C4-2B (cell line): ENCODE measurements around the gene NACC2.

Experiments
- H3K27ac ChIP-seq: fragments of 450-650 bp; 2 replicates; pipeline ENCODE4 v1.5.1; 2017
- ZFX ChIP-seq: fragments of 450-650 bp; IDR thresholded peaks from 2 replicates; pipeline ENCODE4 v1.6.1; 2017
- TF ChIP-seq, protein P1 (sequence below): fragments of 450-650 bp; conservative IDR thresholded peaks from 2 replicates; pipeline ENCODE4 v1.5.1; 2017; ENCODE audit warnings: mild to moderate bottlenecking

Gene NACC2

DNA sequence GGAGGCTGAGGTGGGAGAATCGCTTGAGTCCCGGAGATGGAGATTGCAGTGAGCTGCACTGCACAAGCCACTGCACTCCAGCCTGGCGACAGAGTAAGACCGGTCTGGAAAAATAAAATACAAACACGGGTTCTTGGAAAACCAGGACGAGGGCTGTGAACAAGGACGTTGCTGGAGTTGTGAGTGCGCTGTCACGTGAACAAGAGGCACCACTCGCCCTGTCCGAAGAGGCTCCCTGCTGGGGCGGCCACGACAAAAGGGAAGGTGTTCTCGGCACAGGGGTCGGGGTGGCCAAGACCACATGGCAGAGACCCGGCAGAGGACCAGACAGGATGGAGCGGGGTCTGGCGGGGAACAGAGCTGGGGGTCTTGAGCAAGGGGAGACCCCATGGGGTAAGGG, 103.3 kb downstream of the NACC2 start:
- H3K27ac ChIP-seq = no peak overlapping the region

DNA sequence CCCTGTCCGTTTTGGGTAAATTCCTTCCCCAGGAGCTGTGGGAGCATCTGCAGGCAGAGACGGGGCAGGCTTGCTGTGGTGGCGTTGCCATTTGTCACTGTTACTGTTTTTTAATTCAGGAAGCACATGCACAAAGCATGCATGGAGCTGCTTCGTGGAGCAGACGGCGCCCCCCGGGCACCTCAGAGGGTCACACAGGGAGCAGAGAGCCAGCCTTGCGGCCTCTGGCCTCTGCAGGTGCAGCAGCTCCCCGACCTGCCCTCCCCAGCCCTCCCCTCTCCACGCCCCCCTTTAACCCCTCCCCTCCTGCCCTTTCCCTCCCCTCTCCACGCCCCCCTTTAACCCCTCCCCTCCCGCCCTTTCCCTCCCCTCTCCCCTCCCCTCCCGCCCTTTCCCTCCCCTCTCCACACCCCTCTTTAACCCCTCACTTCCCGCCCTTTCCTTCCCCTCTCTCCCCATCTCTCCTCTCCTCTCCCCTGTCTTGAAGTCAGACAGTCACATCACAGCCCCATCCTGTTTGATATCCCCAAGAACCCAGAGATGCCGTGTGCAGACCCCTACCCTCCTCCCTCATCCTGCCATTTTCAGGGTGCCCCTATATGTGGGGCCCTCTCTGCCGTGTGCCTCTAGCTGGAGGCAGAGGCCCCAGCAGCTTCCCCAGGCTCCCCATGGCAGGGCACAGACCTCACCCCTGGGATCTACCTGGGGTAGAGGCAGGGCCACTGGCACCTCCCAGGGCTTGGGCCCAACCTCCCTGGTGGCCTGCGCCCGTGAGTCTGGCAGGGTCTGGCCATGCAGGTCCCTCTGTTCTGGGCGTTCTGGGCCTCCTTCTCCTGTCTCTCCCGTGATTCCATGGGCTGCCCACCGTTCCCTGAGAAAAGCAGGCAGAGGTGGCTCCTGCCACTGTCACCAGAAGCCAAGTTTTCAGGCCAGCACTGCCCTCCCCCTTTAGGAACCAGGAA, 104.3 kb downstream of the NACC2 start:
- no peak overlapping the region for H3K27ac ChIP-seq
- no peak for TF ChIP-seq ZFX
- TF ChIP-seq, protein P1, sequence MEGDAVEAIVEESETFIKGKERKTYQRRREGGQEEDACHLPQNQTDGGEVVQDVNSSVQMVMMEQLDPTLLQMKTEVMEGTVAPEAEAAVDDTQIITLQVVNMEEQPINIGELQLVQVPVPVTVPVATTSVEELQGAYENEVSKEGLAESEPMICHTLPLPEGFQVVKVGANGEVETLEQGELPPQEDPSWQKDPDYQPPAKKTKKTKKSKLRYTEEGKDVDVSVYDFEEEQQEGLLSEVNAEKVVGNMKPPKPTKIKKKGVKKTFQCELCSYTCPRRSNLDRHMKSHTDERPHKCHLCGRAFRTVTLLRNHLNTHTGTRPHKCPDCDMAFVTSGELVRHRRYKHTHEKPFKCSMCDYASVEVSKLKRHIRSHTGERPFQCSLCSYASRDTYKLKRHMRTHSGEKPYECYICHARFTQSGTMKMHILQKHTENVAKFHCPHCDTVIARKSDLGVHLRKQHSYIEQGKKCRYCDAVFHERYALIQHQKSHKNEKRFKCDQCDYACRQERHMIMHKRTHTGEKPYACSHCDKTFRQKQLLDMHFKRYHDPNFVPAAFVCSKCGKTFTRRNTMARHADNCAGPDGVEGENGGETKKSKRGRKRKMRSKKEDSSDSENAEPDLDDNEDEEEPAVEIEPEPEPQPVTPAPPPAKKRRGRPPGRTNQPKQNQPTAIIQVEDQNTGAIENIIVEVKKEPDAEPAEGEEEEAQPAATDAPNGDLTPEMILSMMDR = no peak

More for the DNA sequence above, 103.3 kb downstream of the NACC2 start:
- TF ChIP-seq, protein P1 = no peak
- no peak for TF ChIP-seq ZFX

DNA sequence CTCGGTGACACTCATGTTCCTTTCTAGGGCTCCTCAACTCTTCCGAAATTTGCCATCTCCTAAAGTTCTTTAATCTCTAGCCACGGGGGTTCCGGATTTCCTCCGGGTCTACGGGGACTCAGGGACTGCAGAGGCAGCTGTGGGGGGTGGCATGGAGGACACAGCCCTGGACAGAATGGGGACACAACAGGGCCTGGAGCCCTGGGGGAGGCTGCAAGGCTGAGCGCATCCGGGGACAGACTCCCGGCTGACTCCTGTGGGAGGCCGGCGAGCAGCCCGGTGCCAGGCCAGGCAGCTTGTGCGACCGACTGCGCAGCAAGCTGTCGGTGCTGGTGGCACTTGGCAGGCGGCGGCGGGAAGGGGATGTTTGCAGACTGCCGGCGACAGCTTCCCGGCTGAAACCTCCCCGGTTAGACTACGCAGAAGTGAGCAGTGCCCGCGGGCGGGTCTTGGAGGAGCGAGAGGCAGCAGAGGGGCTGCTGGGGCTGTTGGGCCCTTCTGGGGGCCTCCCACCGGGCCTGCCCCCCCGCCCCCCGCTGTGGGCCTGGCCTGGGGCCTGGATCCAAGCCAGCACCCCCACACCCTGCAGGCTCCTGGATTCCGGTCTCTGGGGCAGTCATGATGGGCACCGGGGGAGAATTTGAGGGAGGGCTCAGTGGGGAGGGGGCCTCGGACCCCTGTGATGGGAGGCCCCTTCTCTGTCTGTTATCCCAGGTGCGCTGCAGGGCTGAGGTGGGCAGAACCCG, 105.2 kb downstream of the NACC2 start:
- H3K27ac ChIP-seq = no peak overlapping the region
- no peak for TF ChIP-seq ZFX
- TF ChIP-seq, protein P1 = no peak

DNA sequence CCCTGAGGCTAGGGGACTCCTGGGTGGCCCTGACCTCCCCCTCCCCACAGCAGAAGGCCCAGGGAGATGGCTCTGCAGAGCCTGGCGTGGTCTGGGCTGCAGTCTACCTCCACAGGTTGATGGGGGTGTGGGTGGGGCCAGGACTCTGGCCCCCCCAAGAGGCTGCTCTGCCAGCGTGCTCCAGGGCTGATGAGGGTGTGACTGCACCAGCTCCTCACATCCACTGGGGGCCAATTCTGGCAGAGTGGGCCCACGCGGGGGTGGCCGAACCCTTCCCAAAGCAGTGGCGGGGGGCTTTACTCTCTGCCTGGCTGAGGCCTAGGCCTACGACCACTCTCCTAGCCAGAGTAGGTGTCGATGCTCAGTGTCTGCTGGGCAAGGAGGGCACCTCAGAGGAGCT, 105.9 kb downstream of the NACC2 start:
- H3K27ac ChIP-seq = no peak overlapping the region
- TF ChIP-seq, protein P1 = no peak
- TF ChIP-seq ZFX = no peak

DNA sequence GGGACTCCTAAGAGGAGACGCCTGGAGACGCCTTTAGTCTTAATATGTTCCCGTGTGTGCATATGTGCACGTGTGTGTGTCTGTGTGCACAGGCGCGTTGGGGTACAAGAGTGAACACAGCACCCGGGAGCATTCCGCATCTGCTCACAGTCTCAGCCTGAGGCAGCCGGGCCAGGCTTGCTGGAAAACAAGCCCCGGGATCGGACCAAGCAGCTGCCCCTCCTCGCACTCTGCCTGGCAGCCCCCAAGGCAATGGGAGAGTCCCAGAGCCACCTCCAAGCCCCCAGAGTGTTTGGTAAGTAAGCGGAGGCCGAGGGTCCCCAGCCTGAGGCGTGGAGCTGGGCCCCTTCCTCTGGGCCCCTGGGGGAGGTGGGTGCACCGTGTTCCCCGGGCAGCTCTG, 106.6 kb downstream of the NACC2 start:
- TF ChIP-seq, protein P1 = no peak
- TF ChIP-seq ZFX = no peak
- no peak overlapping the region for H3K27ac ChIP-seq

DNA sequence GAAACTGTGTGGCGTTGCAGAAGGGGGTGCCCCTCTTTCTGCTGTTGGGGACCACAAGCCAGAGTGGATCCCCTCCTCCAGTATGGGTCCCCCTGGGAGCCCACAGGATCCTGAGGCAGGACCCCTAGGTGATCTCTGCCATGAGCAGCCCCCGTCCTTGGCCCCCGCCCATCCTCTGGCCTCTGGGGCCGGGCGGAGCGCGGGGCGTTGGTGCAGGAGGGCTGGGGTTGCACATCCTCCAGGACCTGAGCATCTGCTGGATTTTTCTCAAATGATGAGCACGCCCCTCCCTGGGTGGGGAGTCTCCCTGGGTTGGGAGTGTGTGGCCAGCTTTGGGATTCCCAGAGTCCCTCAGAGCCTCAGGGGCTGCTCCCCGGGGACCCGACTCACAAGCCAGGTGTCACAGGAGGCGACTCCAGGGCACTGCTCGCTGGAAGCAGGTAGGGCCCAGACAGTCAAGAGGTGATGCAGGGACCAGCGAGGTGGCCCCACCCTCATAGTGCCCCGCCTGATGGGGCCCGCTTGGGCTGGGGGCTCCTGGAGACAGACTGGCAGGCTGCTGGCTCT, 107.2 kb downstream of the NACC2 start:
- TF ChIP-seq ZFX = no peak
- TF ChIP-seq, protein P1 = no peak
- no peak overlapping the region for H3K27ac ChIP-seq
